Stomach (tissue), 9 donors: ENCODE data around the gene KCNT2. TPM values are rescaled to one million over a fixed set of nuclear protein-coding genes. Genes with fewer than 3 reads are reported as not detected.
"Not testable (repeated sequence)": the region's sequence is repeated elsewhere in the genome, so short reads cannot be mapped to it uniquely, and the experiment has no call there.

ENCODE experiments used
- DNase-seq, 2 donors: peaks; one replicate each; pipeline versions ENCODE4 v3.0.0 to v3.0.0-alpha.2; 2013 to 2019
- H3K27ac ChIP-seq, 5 donors: fragments of 200-600 bp in 4 of 5; sonication (generic) in 4 of 5; one replicate each; pipeline ENCODE4 v1.5.1; 2013 to 2019; ENCODE audit warnings: mild to moderate bottlenecking in 1 of 5, moderate library complexity in 1 of 5
- H3K27me3 ChIP-seq, 3 donors: fragments of 200-600 bp; sonication (generic); one replicate each; pipeline ENCODE4 v1.5.1; 2017 to 2019; ENCODE audit warnings: mixed run types in 1 of 3
- H3K36me3 ChIP-seq, 4 donors: fragments of 200-600 bp; sonication (generic); 1 replicate in 3 of 4; 2 replicates in 1 of 4; pipeline ENCODE4 v1.5.1; 2016 to 2019
- H3K4me1 ChIP-seq, 4 donors: fragments of 200-600 bp; sonication (generic); one replicate each; pipeline ENCODE4 v1.5.1; 2016 to 2019
- H3K4me3 ChIP-seq, 4 donors: fragments of 200-600 bp; sonication (generic) in 3 of 4; one replicate each; pipeline ENCODE4 v1.5.1; 2016 to 2019; ENCODE audit warnings: mild to moderate bottlenecking in 1 of 4
- H3K9me3 ChIP-seq, 4 donors: fragments of 200-600 bp; sonication (generic); one replicate each; pipeline ENCODE4 v1.5.1; 2016 to 2019
- EP300 ChIP-seq: sonication (generic); formaldehyde crosslinking; IDR thresholded peaks from one replicate; pipeline ENCODE4 v1.6.1; 2017; ENCODE audit warnings: antibody characterized with exemption
- POLR2A ChIP-seq, 4 donors: fragments of 450-650 bp; IDR thresholded peaks; one replicate each; pipeline ENCODE4 v1.6.1; 2016; ENCODE audit warnings: antibody characterized with exemption in 4 of 4, control low read depth in 2 of 4, mild to moderate bottlenecking in 1 of 4, moderate library complexity in 1 of 4
- POLR2AphosphoS5 ChIP-seq, 3 donors: sonication (generic); formaldehyde crosslinking; IDR thresholded peaks; one replicate each; pipeline ENCODE4 v1.6.1; 2016; ENCODE audit warnings: antibody characterized with exemption in 3 of 3
- WGBS, 5 donors: extraction: QIAGEN DNeasy Blood & Tissue Kit in 3 of 5; methylation state at CpG; one replicate each; pipeline versions ENCODE4 v1.1.5 to v1.1.7; 2013 to 2018; 5-methylcytosine and 5-hydroxymethylcytosine counted together
- intact Hi-C: fragments of 100-400 bp; cut with DNase I; formaldehyde crosslinking; loops from one replicate; pipeline ENCODE4 v1.15.1; 2023; ENCODE audit warnings: low total_unique reads
- polyA plus RNA-seq, 3 donors: library from polyadenylated mRNA; stranded (reverse); fragments of 200-250 nt; gene quantifications; one replicate each; pipeline ENCODE4 v1.2.3, GENCODE V29; 2013
- total RNA-seq, 5 donors: library from RNA; depleted of rRNA; stranded (reverse); fragments of >200 nt; gene quantifications; one replicate each; pipeline versions ENCODE4 v1.1.0 to v1.2.3, GENCODE V29; 2014 to 2016
- TF ChIP-seq, protein P1 (sequence below), 7 experiments: fragments of 450-650 bp in 4 of 7; fragments of 200-600 bp in 3 of 7; sonication (generic) in 3 of 7; IDR thresholded peaks; one replicate each; pipeline ENCODE4 v1.5.1; 2016 to 2019; ENCODE audit warnings: antibody characterized with exemption in 7 of 7, control low read depth in 2 of 7, mild to moderate bottlenecking in 1 of 7
- donor health status: healthy with polysubstance abuse.
- donor health status: Bipolar disorder and iron deficiency.
- donor health status: healthy.

The KCNT2 gene
- total and polyA plus RNA-seq, 8 donors, result 0.29 to 32.3 (median 0.93) TPM

DNA sequence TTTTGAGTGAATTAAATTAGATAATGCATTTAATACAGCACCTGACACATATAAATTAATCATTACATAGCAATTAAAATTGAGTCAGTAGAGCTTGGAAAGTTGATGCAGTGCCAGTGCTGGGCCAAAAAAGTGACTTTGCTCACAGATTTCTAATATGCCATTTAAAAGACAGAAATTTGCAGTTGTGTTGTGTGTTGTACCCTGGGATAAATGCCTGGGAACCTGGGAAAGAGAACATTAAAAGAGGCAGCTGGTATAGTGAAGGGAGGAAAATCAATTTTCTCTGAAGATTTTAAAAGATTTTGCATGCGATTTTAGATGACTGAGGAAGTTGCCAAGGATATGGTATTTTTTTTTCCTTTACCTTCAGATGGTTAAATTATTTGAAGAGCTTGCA lies 32.7 kb upstream of the KCNT2 start:
- no peak overlapping the region for H3K27ac ChIP-seq
- intact Hi-C loops, result no loop called here
- no peaks in the 10 kb centered on the region for H3K9me3 ChIP-seq
- H3K27me3 ChIP-seq, result no peaks in the 10 kb centered on the region
- no peaks in the 10 kb centered on the region for H3K4me1 ChIP-seq
- H3K4me3 ChIP-seq, result no peak overlapping the region
- H3K36me3 ChIP-seq, result no peaks in the 10 kb centered on the region
- WGBS, 5 donors, result 70 to 93% (median 89%) methylated on average over 1 of the region's 1 CpG
- TF ChIP-seq POLR2A (IDR thresholded peaks at IDR 0.05) (no peak), EP300 (no peak), POLR2AphosphoS5 (IDR thresholded peaks at IDR 0.05) (no peak)
- TF ChIP-seq, protein P1, sequence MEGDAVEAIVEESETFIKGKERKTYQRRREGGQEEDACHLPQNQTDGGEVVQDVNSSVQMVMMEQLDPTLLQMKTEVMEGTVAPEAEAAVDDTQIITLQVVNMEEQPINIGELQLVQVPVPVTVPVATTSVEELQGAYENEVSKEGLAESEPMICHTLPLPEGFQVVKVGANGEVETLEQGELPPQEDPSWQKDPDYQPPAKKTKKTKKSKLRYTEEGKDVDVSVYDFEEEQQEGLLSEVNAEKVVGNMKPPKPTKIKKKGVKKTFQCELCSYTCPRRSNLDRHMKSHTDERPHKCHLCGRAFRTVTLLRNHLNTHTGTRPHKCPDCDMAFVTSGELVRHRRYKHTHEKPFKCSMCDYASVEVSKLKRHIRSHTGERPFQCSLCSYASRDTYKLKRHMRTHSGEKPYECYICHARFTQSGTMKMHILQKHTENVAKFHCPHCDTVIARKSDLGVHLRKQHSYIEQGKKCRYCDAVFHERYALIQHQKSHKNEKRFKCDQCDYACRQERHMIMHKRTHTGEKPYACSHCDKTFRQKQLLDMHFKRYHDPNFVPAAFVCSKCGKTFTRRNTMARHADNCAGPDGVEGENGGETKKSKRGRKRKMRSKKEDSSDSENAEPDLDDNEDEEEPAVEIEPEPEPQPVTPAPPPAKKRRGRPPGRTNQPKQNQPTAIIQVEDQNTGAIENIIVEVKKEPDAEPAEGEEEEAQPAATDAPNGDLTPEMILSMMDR (IDR thresholded peaks at IDR 0.05), result no peak
- DNase-seq, result no peak

DNA sequence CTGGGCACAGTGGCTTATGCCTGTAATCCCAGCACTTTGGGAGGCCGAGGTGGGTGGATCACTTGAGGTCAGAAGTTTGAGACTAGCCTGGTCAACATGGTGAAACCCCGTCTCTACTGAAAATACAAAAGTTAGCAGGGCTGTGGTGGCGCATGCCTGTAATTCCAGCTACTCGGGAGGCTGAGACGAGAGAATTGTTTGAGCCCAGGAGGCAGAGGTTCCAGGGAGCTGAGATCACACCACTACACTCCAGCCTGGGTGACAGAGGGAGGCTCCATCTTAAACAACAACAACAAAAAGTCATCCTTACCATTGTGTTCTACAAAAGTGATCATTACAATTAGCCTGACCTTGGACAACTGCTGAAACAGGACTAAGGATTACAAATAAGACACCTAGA lies 31.1 kb upstream of the KCNT2 start:
- H3K9me3 ChIP-seq, intact Hi-C loops, H3K27me3 ChIP-seq, H3K4me1 ChIP-seq, H3K36me3 ChIP-seq, H3K27ac ChIP-seq, H3K4me3 ChIP-seq, DNase-seq: not testable (repeated sequence)
- WGBS, 5 donors, result 65 to 84% (median 77%) methylated on average over 5 of the region's 5 CpGs

DNA sequence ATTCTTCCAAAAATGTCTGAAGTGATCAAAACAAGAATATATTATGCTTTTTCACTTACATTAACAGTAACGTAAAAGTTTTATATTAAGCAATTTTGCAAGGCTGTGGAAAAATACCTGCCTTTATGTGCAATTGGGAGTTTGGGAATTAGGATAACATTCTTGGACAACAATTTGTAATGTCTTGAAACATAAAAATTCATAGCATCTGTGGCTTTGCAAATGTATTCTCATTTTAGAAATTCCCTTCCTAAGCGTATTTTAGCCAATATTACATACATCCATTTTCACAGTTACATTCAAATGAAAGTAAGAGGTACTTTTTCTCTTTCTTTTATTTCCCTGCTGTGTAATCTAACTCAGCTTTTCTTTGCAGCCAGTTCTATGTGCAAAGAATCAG lies 30.2 kb upstream of the KCNT2 start:
- TF ChIP-seq POLR2AphosphoS5 (IDR thresholded peaks at IDR 0.05) (no peak), EP300 (no peak), POLR2A (IDR thresholded peaks at IDR 0.05) (no peak)
- TF ChIP-seq, protein P1 (IDR thresholded peaks at IDR 0.05), result no peak
- WGBS, 5 donors, result 87 to 95% (median 90%) methylated on average over 2 of the region's 2 CpGs
- Histone ChIP-seq H3K4me1 (no peaks in the 10 kb centered on the region), H3K9me3 (no peaks in the 10 kb centered on the region), H3K36me3 (no peaks in the 10 kb centered on the region), H3K27me3 (no peaks in the 10 kb centered on the region), H3K27ac (no peak overlapping the region), H3K4me3 (no peak overlapping the region)
- intact Hi-C loops, result no loop called here
- no peak for DNase-seq

DNA sequence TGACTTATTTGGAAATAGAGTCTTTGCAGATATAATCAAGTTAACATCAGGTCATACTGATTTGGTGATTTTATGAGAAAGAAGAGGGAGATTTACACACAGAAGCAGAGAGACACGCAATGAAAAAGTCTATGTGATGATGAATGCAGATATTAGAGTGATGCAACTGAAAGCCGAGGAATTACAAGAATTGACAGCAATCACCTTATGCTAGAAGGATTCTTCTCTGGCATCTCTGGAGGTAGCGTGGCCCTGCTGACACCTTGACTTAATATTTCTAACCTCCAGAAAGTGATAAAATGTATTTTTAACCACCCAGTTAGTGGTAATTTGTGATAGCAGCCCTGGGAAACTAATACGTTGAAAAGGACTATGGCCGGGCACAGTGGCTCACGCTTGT lies 29.4 kb upstream of the KCNT2 start:
- no peaks in the 10 kb centered on the region for H3K4me1 ChIP-seq
- H3K27me3 ChIP-seq, result no peaks in the 10 kb centered on the region
- no peak overlapping the region for H3K4me3 ChIP-seq
- intact Hi-C loops, result no loop called here
- H3K36me3 ChIP-seq, result no peaks in the 10 kb centered on the region
- no peak for DNase-seq
- WGBS, 5 donors, result 87 to 93% (median 90%) methylated on average over 6 of the region's 6 CpGs
- TF ChIP-seq POLR2AphosphoS5 (IDR thresholded peaks at IDR 0.05), result no peak
- TF ChIP-seq POLR2A (IDR thresholded peaks at IDR 0.05), result no peak
- no peak for TF ChIP-seq EP300
- TF ChIP-seq, protein P1 (IDR thresholded peaks at IDR 0.05), result no peak
- no peaks in the 10 kb centered on the region for H3K9me3 ChIP-seq
- no peak overlapping the region for H3K27ac ChIP-seq

DNA sequence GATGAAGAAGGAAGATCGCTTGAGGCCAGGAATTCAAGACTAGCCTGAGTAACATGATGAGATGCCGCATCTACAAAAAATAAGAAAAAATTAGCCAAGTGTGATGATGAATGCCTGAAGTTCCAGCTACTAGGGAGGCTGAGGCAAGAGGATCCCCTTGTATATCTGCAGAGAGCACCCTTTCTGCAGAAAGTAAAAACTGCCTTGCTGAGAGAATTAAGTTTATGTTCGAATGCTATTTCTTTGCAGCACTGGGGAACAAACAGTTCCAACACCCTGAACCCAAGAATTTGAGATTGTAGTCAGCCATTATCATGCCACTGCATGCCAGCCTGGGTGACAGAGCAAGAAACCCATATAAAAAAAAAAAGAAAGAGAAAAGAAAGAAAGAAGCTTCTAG lies 20.6 kb upstream of the KCNT2 start:
- Histone ChIP-seq H3K27me3 (no peaks in the 10 kb centered on the region), H3K36me3 (no peaks in the 10 kb centered on the region), H3K4me1 (no peaks in the 10 kb centered on the region), H3K9me3 (peaks cover 0 to 16% (median 14%) of the 10 kb centered on the region in 4 donors), H3K4me3 (no peak overlapping the region), H3K27ac (no peak overlapping the region)
- no peak for DNase-seq
- WGBS, 5 donors, result 88 to 96% (median 95%) methylated on average over 3 of the region's 3 CpGs
- TF ChIP-seq POLR2A (IDR thresholded peaks at IDR 0.05), result no peak
- TF ChIP-seq, protein P1 (IDR thresholded peaks at IDR 0.05), result no peak
- intact Hi-C loops, result no loop called here
